ENCODE measurements around the gene MAMDC2. TPM values are rescaled to one million over a fixed set of nuclear protein-coding genes. Genes with fewer than 3 reads are reported as not detected.

The MAMDC2 gene
- total RNA-seq, 2 donors from 2014 or later = 13.4 to 48.1 TPM

DNA sequence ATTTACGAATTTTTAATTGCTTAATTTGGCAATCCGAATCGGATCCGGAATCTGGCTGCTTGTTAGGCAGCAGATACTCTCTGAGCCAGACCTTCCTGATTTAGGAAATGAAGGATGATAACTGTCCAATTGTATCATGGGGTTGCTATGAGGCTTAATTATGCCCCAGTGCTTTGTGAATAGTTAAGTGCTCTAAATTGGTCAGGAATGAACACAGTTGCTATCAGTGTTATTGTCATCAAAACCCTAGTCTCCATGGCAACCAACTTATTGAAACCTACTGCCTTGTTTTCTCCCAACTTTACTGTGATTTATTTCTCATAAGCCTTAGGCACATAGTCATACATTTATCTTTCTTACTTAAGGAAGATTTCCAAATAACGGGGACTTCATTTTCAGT is 47.9 kb downstream of the MAMDC2 start:
- DNase-seq (ENCODE audit: low spot score) = no peak
- intact Hi-C loops (cut with DNase I) = no loop called here

DNA sequence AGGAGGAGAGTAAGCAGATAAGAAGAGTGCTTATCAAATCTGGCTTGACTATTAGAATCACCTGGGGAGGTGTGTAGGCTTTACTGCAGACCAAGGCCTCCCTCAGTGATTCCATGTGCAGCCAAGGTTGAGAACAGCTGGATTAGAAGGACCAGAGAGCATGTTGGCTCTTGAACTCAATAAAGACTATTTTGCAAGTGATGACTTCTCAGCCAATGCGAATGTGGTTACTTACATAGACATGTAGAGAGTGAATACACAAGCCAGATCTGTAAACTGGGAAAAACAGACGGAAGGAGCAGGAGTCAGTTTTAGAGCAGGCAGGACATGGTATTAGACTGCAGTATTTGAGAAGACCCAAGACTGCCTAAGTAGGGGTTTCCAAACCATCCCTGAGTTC is 48.5 kb downstream of the MAMDC2 start:
- intact Hi-C loops (cut with DNase I) = no loop called here
- DNase-seq (ENCODE audit: low spot score) = no peak

DNA sequence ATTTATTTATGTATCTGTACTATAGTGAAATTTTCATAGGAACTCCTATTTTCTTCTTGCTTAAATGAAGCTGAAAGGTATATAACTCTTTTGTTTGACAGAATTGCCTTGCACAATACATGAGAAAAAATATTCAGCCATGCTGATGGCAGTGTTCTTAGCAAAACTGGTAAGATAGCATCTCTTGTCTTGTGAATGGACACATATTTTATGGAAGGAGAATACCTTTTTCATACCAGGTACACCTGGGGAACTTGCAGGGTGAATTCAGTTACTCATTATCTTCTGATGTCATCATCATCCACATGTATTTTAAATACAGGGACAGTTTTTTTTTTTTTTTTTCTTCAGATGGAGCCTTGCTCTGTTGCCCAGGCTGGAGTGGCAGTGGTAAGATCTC is 49.4 kb downstream of the MAMDC2 start:
- intact Hi-C loops (cut with DNase I) = no loop called here
- DNase-seq (ENCODE audit: low spot score) = no peak

DNA sequence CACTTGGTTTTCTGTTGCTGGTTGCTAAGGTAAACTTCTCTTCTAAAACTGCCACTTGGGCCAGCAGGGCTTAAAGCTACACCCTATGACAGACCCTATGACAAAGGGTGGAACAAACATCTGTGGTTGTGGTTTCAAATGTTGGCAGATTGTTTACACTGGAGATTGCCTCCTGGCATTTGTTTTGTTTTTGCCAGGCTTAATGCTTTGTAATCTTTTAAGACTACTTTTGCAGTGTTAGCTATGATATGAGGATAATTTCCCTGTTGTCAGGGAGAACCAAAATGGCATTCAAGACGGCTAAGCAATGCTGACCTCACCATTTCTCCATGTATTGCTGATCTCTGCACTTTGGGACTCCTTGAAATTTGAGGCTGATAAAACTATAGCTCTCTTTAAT is 50.3 kb downstream of the MAMDC2 start:
- intact Hi-C loops (cut with DNase I) = no loop called here
- DNase-seq (ENCODE audit: low spot score) = no peak

DNA sequence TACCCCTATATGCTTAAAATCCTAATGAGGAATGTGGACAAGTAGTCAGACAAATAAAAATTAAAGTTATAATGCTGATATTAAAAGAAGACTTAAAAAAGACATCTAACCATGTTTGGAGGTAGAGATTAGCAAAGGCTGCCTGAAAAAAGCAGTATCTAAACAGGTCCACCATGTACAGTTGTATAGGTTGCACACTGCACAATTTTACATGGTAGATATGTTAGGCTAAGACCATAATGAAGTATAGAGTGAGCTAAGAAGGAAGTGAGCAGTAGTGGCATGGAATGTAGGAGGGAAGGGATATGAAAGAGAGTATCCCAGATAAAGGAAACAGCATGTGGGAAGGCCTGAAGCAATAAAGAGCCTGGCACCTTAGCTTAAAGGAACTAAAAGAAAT is 51.1 kb downstream of the MAMDC2 start:
- intact Hi-C loops (cut with DNase I) = no loop called here
- DNase-seq (ENCODE audit: low spot score) = no peak

DNA sequence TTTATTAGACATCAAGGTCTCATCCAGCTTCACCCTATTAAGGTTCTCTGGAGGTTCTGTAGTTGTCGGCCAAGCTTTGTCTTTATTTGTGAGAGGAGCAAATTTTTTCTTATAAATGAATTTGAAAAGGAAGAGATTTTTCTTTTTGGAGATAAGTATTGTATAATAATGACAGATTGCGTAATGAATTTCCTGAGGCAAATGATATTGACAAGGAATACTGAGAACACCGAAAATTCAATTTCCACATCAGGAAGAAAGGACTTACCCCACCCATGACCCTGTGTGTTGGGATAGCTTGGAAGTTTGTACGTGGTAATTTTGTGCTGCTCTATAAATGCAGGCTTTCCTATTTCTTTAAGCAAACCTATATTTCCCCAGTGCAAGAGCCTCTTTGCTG is 53.5 kb downstream of the MAMDC2 start:
- DNase-seq (ENCODE audit: low spot score) = no peak
- intact Hi-C loops (cut with DNase I) = no loop called here

DNA sequence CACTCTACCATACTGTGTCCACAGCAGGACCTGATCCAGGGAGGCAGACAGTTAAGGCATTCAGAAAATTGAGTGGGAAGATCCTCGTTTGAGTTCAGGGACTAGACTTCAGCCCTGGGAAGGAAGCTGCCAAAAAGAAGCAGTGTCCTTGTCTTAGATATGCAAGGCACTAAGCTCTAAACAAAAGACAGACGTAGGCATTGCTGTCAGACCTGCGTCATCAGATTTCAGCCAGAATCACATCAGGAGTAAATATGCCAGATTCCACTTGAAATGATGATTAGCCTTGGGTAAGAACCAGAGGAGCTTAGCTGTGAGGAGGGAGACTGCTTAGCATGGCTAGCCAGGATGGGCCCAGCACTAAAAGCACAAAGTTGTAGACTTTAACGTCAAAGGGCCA is 56.7 kb downstream of the MAMDC2 start:
- intact Hi-C loops (cut with DNase I) = loop anchor here (10.0 kb wide), 2 partner anchors 56 to 66 kb away; partner anchors contain the start of gene MAMDC2 (in 1 of the 2)
- DNase-seq (ENCODE audit: low spot score) = no peak

DNA sequence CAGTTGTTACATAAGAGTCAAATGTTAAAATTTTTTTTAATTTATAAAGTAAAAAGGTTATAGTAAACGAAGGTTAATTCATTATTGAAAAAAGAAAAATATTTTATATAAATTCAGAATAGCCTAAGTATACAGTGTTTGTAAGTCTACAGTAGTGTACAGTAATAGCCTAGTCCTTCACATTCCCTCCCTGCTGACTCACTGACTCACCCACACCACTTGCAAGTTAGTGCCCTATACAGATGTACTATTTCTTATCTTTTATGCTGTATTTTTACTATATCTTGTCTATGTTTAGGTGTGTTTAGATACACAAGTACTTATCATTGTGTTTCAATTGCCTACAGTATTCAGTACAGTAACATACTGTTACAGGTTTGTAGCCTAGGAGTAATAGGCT is 57.6 kb downstream of the MAMDC2 start:
- DNase-seq (ENCODE audit: low spot score) = no peak
- intact Hi-C loops (cut with DNase I) = loop anchor here (10.0 kb wide), 2 partner anchors 56 to 66 kb away; partner anchors contain the start of gene MAMDC2 (in 1 of the 2)

DNA sequence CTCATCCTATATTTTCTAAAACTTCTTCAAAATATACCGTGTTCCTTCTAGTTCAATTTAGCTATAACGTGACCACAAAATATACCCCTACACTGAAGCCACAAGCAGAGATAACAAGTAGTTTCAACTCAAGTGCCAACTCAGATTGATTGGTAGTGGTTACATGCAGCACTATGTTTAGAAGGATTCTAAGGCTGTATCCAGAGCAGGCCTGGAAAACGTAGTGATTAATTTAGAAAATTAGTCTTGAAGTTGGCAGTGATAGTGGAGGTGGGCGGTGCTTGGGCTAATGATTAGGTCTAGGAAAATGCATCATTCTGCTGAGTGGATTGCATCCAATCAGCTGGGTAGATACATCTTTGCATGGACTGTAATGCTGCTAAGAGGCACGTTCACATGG is 61.5 kb downstream of the MAMDC2 start:
- intact Hi-C loops (cut with DNase I) = loop anchor here (5.0 to 10.0 kb wide), 3 partner anchors 60 to 133 kb away; partner anchors contain the start of gene MAMDC2 (in 1 of the 2)
- DNase-seq (ENCODE audit: low spot score) = no peak

DNA sequence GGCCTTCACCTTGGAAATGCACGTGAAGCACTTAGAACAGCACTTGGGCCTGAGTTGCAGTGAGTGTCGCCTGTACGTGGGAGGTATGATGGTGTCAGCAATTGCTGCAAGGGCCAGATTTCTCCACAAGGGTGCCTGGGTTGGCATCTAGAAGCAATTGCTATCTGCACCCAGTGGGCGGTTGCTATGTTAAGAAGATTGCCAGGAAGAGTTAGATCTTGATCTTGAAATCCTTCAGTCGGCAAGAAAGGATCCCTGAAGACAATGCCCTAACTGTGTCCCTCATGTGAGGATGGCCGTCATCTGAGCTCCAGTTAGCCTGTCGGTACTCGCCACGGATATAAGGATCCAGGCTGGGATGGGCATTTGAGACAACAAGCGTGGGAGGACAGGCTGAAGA is 62.9 kb downstream of the MAMDC2 start:
- intact Hi-C loops (cut with DNase I) = loop anchor here (5.0 to 10.0 kb wide), 3 partner anchors 62 to 134 kb away; partner anchors contain the start of gene MAMDC2 (in 1 of the 2)

DNA sequence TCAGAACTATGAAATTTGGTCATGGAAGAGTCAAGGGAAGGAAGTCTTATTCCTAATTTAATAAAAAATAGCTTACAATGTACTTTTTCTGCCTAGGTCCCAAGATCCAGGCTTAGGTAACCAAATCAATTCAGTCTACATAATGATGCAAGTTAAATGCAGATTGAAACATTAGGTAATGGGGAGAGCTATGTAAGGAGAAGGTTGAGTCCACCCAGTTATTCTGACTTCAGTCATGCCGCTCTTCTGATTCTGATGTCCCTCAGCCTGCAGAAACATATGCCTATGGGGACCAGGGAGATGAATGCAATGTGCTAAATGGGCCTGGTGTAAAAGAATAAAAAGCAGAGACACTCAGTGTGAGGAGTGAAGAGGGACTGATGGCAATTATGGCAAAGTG is 63.9 kb downstream of the MAMDC2 start:
- no peak for DNase-seq (ENCODE audit: low spot score)
- intact Hi-C loops (cut with DNase I) = loop anchor here (5.0 to 10.0 kb wide), 3 partner anchors 63 to 135 kb away; partner anchors contain the start of gene MAMDC2 (in 1 of the 2)

More for the DNA sequence above, 62.9 kb downstream of the MAMDC2 start:
- no peak for DNase-seq (ENCODE audit: low spot score)

DNA sequence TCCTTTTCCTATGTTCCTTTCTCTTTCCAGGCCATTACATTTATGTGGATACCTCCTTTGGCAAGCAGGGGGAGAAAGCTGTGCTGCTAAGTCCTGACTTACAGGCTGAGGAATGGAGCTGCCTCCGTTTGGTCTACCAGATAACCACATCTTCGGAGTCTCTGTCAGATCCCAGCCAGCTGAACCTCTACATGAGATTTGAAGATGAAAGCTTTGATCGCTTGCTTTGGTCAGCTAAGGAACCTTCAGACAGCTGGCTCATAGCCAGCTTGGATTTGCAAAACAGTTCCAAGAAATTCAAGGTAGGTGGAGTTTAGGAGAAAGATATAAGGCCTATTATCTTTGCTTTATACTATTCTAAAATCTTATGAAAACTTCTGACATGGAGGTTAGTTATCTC is 64.5 kb downstream of the MAMDC2 start:
- intact Hi-C loops (cut with DNase I) = loop anchor here (2.0 to 10.0 kb wide), 4 partner anchors 63 to 136 kb away; partner anchors contain the start of gene MAMDC2 (in 1 of the 2)
- DNase-seq (ENCODE audit: low spot score) = no peak

DNA sequence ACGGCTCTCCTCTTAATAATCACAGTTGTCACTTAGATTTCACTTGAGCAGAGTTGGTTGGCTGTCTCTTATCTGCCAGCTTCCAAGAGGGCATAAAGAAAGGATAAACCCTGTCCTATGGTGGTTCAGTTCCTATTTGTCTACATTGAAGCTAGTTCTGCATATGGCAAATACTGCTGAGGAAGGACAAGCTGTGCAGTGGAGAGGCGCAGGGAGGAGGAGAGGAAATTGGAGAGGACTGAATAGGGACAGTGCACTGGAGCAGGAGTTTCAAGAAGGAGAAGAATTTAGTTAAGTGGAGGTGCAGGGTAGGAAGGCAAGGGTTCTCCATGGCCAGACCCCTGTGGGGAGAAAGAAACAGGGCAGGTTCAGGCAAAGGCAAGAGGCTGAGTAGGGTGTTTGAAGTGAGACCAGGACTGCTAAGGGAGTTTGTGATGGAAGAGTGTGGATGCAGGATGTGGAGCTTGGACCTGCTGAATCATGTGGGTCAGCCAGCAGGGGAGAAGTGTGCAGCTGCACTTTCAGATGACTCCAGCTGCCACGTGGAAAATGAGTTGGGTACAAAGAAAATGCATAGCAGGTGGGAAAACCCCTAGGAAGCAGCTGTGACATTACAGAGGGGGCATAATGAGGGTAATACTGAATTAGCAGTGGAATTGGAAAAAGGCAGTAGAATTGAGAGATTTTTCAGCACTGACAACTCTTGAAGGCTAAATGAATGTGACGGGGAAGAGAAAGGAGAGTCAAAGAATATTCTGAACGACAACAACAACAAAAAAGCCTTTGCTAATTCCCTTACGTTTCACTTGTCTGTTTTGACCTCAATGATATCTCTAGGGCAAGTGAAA is 66.8 kb downstream of the MAMDC2 start:
- intact Hi-C loops (cut with DNase I) = no loop called here
- DNase-seq (ENCODE audit: low spot score) = no peak

DNA sequence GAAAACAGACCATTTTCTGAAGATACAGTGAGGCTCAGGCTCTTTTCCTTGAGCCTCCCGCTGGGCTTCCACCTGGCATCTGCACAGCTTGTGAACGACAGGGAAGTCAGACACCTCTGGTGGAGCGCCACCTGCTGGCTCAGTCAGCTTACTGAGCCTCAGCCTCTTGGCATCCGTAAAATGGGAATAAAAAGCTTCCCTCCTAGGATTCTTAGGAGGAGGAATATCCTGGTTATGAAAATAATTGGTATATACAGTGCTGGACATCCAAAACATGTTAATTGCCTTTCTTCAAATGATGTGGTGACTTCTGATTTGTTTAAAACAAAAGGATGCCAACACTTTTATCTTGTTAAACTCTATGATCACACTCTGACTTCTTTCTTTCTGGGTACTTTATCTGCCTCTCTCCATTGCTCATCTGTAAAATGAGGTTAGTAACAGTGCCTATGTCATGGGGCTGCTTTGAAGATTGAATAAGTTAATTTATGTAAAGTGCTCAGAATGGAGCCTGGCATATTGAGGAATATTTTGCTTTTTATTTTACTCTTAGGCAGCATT is 67.5 kb downstream of the MAMDC2 start:
- intact Hi-C loops (cut with DNase I) = no loop called here
- peak; percentile 95 for DNase-seq (ENCODE audit: low spot score)

DNA sequence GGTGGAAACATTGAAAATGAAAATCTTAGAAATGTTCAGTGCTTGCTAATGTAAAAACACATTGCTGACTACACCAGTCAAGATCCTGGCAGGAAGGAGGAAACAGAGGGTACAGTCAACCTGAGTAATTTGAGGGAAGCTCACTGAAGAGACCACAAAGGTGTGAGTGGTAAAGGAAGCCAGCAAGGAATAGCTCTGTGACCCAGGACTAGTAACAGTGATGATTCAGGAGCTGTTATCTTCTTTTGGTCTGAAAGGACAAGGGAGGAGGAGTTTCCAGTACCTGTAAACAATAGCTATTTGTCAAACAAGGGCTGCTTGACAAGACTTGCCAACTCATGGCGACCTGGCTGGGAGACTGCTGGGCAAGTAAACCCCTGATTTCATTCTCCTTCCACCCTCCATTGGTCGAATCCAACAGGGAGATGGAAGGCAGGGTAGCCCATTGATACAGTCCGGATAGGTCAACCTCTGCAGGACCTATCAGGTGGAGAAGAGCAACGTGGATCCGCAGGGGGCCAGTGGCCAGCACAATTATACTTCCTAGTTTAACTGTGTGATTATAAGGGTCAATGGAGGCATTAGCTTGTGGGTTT is 68.1 kb downstream of the MAMDC2 start:
- DNase-seq (ENCODE audit: low spot score) = no peak
- intact Hi-C loops (cut with DNase I) = no loop called here

DNA sequence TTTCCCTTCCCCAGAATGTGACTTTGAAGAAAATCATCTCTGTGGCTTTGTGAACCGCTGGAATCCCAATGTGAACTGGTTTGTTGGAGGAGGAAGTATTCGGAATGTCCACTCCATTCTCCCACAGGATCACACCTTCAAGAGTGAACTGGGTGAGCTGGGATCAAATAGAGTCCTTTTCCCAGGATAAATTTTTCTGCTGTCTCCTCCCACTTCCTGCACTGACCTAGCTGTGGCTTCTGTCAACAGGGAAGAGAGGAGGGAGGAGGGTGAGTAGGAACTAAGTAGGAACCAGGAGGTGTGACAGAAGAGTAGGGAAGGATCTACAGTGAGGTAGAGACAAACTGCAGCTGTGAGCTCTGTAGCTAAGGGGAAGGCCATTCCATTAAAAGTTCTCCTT is 69.3 kb downstream of the MAMDC2 start:
- DNase-seq (ENCODE audit: low spot score) = no peak
- intact Hi-C loops (cut with DNase I) = no loop called here

DNA sequence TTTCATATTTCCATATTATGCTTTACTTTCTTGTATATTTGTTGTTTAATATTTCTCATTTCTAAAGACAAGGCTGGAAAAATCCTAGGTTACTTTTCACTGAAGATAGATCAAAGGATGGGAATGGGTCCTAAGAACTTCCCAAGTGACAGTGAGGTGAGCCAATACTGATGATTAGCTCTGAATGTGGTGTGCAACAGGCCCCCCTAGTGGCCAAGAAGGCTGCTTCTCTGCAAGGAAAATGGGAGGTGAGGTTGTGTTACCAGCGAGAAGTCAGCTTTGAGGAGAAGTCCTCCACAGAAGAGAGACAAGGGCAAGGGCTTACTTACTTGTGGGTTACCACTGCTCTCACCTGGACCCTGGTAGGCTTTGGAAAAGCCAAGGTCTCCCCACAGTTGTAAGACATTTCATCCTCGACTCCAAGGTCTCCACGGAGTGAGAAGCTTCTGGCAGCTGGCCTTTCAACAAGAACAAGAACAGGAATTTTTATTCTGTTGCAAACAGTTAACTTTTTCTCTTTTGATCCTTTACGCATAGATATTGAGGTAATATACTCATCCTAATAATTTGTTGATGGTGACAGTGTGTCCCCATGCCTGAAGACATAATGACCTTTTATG is 69.9 kb downstream of the MAMDC2 start:
- intact Hi-C loops (cut with DNase I) = loop anchor here in 1 of 2 donors (2.0 kb wide), 1 partner anchor 141 kb away; no protein-coding TSS in a partner anchor
- DNase-seq (ENCODE audit: low spot score) = no peak

DNA sequence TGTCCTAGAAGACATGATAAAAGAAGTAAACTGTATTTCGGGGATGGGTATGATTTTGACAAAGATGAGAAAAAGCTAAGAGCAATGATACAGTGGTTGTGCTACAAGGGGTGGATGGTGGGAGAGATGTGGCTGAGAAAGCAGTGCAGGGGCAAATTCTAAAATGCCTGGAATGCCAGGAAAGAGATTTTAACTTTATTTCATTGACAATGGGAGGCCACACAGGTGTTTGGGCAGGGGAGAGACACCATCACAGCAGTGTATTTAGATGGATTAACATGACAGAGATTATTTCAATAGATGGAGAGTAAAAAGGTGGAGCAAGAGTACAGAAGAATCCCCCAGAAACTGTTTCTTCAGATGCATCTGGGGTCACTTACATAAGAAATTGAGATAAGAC is 71.2 kb downstream of the MAMDC2 start:
- no peak for DNase-seq (ENCODE audit: low spot score)
- intact Hi-C loops (cut with DNase I) = loop anchor here in 1 of 2 donors (2.0 kb wide), 1 partner anchor 142 kb away; no protein-coding TSS in a partner anchor

DNA sequence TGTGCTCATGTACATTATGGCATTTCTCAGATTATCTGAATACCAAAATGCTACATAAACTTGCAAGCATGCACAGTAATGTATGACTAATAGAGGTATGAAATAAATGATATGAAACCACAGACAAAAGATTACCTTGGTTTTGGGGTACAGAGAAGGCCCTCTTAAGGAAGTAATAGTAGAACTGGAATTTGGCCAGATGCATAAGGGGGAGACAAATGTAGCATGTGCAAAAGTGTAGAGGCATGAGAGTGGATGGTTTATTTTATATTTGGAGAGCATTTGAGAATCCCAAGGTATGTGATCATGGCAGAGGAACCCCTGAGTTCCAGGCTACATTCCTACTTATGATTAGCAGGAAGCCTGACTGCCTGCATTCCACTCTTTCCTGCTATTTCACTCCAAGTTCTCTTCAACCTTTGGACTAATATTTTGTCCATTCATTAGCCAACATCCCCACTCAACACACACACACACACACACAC is 74.2 kb downstream of the MAMDC2 start:
- intact Hi-C loops (cut with DNase I) = no loop called here
- no peak for DNase-seq (ENCODE audit: low spot score)
